Measurements from ENCODE around the gene GLI2. TPM values are rescaled to one million over a fixed set of nuclear protein-coding genes. Genes with fewer than 3 reads are reported as not detected.
A peak's percentile ranks its signal among the peaks of the same experiment; 100 is the strongest.

GLI2 gene
- 10 to 100 TPM in 1 of 2 donors, 1 to 10 TPM in 1; 8.5 to 17.2 TPM for total RNA-seq
- 10 to 100 TPM; 16.5 to 26.1 (median 19.9) TPM for polyA plus RNA-seq (ENCODE audit: insufficient read length in 6 of 6)
- long read RNA-seq, donor 1, partial matches to known transcripts = 18 of 19 reads
- long read RNA-seq, donor 1, other reads (novel, unspliced or antisense) = 0 of 19 reads
- long read RNA-seq, donor 2 = 0 reads
- long read RNA-seq, donor 3 = 0 reads
- long read RNA-seq, donor 4 = 0 reads
- long read RNA-seq, donor 5, partial matches to known transcripts = 14 of 14 reads
- long read RNA-seq, donor 5, other reads (novel, unspliced or antisense) = 0 of 14 reads
- long read RNA-seq, donor 6 = 0 reads
- long read RNA-seq, donor 7 = 0 reads
- long read RNA-seq, donor 8 = 0 reads
- long read RNA-seq, donor 9 = 0 reads
- long read RNA-seq, donor 10 = 0 reads
- long read RNA-seq, donor 11 = 0 reads
- long read RNA-seq, donor 12 = 0 reads

DNA sequence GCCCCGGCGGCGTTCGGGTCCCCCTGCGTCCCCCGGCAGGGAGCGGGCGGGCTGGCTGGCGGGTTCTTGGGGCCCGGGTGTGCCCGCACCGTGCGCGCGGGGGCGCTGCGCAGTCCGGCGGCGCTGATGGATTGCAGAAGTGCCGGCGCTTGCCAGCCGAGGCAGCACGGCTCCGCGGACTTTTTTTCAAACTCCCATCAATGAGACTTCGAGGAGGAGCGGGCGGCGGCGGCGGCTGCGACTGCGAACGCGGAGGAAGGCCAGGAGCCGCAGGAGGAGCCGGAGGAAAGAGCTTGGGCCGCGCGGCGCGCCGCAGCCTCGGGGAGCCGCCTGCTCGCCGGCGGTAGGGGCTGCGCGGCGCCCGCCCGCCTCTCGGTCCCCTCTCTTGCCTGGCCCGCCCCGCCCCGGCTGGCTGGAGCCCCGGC, at the start of gene GLI2:
Gene GLI2 (plus strand): TSS at position 123 of the 425 bp plus-strand sequence. CDS start 61,453 bp downstream, outside the sequence.
- TF ChIP-seq, protein P1, sequence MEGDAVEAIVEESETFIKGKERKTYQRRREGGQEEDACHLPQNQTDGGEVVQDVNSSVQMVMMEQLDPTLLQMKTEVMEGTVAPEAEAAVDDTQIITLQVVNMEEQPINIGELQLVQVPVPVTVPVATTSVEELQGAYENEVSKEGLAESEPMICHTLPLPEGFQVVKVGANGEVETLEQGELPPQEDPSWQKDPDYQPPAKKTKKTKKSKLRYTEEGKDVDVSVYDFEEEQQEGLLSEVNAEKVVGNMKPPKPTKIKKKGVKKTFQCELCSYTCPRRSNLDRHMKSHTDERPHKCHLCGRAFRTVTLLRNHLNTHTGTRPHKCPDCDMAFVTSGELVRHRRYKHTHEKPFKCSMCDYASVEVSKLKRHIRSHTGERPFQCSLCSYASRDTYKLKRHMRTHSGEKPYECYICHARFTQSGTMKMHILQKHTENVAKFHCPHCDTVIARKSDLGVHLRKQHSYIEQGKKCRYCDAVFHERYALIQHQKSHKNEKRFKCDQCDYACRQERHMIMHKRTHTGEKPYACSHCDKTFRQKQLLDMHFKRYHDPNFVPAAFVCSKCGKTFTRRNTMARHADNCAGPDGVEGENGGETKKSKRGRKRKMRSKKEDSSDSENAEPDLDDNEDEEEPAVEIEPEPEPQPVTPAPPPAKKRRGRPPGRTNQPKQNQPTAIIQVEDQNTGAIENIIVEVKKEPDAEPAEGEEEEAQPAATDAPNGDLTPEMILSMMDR (IDR thresholded peaks at IDR 0.05) = peak; percentile 38 to 46
- DNase-seq (peak; percentile 64 to 90 (median 84)), ATAC-seq (peak; percentile 83)
- Histone ChIP-seq H3K9me3 (no peaks in the 10 kb centered on the region), H3K27me3 (peaks cover 59 to 97% of the 10 kb centered on the region in 2 donors), H3K27ac (peak within 1 kb of the TSS; percentile 38 to 76), H3K4me1 (peaks cover 6 to 19% of the 10 kb centered on the region in 2 donors), H3K36me3 (no peaks in the 10 kb centered on the region), H3K4me3 (peak within 1 kb of the TSS; percentile 33 to 35)
- intact Hi-C loops (cut with DNase I) = no loop called here

DNA sequence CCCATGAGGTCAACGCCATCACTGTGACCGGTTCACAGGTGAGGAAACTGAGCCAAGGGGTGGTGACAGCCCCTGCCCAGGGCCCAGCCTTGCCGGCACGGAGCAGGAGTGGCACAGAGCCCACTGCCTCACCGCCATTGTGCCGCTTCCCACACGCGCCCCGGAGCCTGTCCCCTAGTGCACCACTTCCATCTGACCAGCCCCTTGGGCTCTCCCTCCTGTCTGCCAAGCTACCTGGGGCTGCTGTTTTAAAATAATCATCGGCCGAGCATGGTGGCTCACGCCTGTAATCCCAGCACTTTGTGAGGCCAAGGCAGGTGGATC, 49.7 kb upstream of the GLI2 start:
- Histone ChIP-seq H3K27me3 (peaks cover 0 to 36% of the 10 kb centered on the region in 2 donors), H3K36me3 (no peaks in the 10 kb centered on the region), H3K4me3 (no peak overlapping the region), H3K27ac (no peak overlapping the region), H3K4me1 (no peaks in the 10 kb centered on the region), H3K9me3 (no peaks in the 10 kb centered on the region)
- ATAC-seq (no peak), DNase-seq (no peak)
- TF ChIP-seq, protein P1 (IDR thresholded peaks at IDR 0.05) = no peak
- intact Hi-C loops (cut with DNase I) = no loop called here

DNA sequence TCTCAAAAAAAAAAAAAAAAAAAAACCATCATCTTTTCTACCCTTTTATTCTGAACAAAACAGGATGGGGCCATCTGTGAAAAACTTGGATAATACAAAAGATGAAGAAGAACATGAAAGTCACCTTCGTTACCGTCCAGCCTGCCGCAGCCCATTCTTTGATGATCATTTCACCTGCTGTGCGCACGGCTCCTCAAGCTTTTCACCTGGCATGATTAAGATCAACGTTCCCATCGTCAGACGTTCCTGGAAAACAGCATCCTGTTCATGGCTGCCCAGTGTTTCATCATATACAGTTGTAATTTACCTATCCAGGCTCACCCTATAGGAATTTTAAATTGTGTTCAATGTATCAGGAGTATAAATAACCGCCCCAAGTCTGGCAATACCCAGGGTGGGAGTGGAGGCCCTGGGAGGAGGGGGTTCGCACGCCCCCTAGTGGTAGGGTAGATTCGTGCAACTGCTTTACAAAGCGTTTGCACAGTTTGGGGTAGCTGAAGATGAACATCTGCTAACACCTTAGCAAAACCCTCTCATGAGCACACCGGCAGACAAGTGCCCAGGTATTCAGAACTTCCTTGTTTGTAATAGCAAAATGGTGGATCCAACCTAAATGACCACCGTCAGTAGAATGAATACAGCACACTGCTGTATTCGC, 49.0 kb upstream of the GLI2 start:
- intact Hi-C loops (cut with DNase I) = no loop called here

DNA sequence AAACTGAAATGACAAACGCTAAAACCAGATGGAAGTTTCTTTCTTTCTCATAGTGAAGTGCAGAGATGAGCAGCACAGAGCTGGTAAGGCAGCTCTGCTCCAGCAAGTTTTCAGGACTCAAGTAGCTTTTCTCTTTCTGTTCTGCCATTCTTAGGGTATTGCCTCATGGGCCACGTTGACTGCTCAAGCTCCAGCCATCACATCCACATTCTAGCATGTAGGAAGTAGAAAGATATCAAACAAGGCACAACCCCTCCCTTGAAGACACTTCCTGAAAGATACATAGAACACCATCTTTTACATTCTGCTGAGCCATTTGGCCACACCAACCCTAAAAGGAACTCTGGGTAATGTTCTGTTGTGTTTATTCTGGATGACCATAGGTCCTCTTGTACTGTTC, 48.5 kb upstream of the GLI2 start:
- intact Hi-C loops (cut with DNase I) = no loop called here
- H3K27me3 ChIP-seq = peaks cover 0 to 29% of the 10 kb centered on the region in 2 donors
- H3K27ac ChIP-seq = no peak overlapping the region
- ATAC-seq = no peak
- TF ChIP-seq, protein P1 (IDR thresholded peaks at IDR 0.05) = no peak
- no peaks in the 10 kb centered on the region for H3K4me1 ChIP-seq
- no peaks in the 10 kb centered on the region for H3K36me3 ChIP-seq
- H3K9me3 ChIP-seq = no peaks in the 10 kb centered on the region
- no peak overlapping the region for H3K4me3 ChIP-seq
- no peak for DNase-seq

More for the DNA sequence above, 49.0 kb upstream of the GLI2 start:
- ATAC-seq (no peak), DNase-seq (no peak)
- Histone ChIP-seq H3K27me3 (peaks cover 0 to 35% of the 10 kb centered on the region in 2 donors), H3K27ac (no peak overlapping the region), H3K4me3 (no peak overlapping the region), H3K9me3 (no peaks in the 10 kb centered on the region), H3K4me1 (no peaks in the 10 kb centered on the region), H3K36me3 (no peaks in the 10 kb centered on the region)
- TF ChIP-seq, protein P1 (IDR thresholded peaks at IDR 0.05) = peak in 1 of 2 donors; percentile 19

DNA sequence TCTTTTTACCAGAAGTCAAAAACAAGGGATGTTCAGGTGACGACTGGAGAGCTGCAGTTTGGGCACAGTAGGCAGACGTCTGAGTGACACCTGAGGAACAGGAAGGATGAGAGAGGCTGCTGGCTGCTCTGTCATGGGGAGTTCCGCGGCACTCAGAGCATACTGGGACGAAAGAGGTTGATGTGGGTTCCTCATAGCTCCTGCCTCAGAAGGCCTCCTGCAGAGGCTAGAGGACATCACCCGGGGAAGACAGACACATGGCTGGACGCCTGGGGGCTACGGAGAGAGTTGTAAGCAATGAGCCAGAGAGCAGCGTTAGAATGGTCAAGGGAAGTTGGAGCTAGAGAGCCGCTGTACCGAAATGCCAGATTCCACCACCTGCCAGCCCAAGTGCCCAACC, 45.1 kb upstream of the GLI2 start:
- intact Hi-C loops (cut with DNase I) = loop anchor here (5.0 to 10.0 kb wide), 2 partner anchors 382 to 384 kb away; no protein-coding TSS in a partner anchor
- ATAC-seq = no peak
- no peaks in the 10 kb centered on the region for H3K9me3 ChIP-seq

More for the DNA sequence above, 45.1 kb upstream of the GLI2 start:
- H3K27ac ChIP-seq = no peak overlapping the region
- TF ChIP-seq, protein P1 (IDR thresholded peaks at IDR 0.05) = no peak
- H3K4me1 ChIP-seq = no peaks in the 10 kb centered on the region
- no peaks in the 10 kb centered on the region for H3K36me3 ChIP-seq
- H3K4me3 ChIP-seq = no peak overlapping the region
- H3K27me3 ChIP-seq = peaks cover 9 to 48% of the 10 kb centered on the region in 2 donors
- no peak for DNase-seq

Measured in left lung (tissue), 14 donors.